Measurements from ENCODE around the gene MAB21L4.

MAB21L4 gene

DNA sequence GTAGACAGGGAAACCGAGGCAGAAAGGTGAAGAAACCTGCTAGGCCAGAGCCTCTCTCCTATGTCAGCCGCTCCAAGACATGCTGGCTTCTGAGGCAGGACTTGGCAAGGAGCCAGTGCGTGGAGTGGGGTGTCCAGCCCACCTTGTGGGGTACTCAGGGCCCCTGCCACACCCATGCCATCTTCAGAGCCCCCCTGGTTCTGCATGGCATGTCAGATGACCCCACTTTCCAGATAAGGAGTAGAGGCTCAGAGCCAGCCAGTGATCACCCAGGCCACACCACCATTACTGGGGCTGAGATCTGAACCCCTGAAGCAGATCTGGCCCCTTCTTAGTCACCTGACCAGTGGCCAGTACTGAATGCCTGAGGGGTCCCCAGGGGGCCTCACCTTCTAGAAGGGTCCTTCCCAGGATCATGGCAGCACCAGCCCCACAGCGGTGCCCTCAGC lies 24.9 kb upstream of the MAB21L4 start:
- in situ Hi-C loops (cut with HindIII; ENCODE audit: low sequenced_read_pairs): no loop called here
- no peak for DNase-seq (ENCODE audit: low read depth)
- TF ChIP-seq, protein P1, sequence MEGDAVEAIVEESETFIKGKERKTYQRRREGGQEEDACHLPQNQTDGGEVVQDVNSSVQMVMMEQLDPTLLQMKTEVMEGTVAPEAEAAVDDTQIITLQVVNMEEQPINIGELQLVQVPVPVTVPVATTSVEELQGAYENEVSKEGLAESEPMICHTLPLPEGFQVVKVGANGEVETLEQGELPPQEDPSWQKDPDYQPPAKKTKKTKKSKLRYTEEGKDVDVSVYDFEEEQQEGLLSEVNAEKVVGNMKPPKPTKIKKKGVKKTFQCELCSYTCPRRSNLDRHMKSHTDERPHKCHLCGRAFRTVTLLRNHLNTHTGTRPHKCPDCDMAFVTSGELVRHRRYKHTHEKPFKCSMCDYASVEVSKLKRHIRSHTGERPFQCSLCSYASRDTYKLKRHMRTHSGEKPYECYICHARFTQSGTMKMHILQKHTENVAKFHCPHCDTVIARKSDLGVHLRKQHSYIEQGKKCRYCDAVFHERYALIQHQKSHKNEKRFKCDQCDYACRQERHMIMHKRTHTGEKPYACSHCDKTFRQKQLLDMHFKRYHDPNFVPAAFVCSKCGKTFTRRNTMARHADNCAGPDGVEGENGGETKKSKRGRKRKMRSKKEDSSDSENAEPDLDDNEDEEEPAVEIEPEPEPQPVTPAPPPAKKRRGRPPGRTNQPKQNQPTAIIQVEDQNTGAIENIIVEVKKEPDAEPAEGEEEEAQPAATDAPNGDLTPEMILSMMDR (IDR thresholded peaks at IDR 0.05; ENCODE audit: low read depth, low read length, missing control alignments): no peak
- H3K4me3 ChIP-seq (ENCODE audit: low read depth, low read length): no peak overlapping the region

DNA sequence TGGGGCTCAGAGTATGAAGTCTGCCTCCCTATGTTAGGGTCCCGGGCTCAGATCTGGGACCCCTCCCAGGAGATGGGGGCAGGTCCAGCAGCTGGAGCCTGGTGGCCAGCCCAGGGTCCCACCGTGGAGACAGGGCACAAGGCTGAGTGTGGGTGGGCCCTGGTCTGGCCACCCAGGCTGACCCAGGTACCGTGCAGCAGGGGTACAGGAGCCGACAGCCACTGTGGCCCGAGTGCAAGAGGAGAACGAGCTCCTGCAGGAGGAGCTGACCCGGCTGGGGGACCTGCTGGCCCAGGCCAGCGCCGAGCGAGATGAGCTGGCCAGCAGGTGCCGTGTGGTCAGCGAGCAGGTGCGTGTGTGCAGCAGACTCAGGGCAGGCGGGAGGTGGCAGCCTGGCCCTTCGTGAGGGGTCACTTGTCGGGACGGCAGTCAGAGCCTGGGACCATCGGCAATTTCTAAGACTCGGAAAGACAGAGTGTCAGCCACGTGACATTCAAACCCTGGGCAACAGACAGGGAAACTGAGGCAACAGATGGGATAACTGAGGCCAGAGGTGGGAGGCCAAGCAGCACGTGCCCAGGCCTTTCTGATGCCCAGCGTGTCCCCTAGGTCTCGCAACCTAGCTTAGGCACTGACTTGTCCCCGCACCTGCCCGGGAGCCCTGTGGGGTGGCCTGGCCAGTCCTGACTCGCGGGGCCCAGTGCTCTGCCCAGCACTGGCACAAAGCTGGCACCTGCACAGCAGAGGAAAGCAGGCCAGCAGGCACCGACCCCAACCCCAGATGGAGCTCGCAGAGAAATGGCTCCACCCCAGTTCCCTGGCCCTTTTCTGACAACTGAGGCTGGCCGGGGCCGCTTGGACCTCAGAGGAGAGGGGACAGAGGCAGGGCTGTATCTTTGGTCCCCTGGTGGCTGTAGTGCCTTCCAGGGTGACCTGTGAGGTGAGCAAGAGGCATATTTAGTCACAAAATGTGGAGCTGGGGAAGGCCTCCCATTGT lies 24.1 kb upstream of the MAB21L4 start:
- in situ Hi-C loops (cut with HindIII; ENCODE audit: low sequenced_read_pairs): no loop called here
- no peak for DNase-seq (ENCODE audit: low read depth)
- no peak overlapping the region for H3K4me3 ChIP-seq (ENCODE audit: low read depth, low read length)
- TF ChIP-seq, protein P1 (IDR thresholded peaks at IDR 0.05; ENCODE audit: low read depth, low read length, missing control alignments): no peak

DNA sequence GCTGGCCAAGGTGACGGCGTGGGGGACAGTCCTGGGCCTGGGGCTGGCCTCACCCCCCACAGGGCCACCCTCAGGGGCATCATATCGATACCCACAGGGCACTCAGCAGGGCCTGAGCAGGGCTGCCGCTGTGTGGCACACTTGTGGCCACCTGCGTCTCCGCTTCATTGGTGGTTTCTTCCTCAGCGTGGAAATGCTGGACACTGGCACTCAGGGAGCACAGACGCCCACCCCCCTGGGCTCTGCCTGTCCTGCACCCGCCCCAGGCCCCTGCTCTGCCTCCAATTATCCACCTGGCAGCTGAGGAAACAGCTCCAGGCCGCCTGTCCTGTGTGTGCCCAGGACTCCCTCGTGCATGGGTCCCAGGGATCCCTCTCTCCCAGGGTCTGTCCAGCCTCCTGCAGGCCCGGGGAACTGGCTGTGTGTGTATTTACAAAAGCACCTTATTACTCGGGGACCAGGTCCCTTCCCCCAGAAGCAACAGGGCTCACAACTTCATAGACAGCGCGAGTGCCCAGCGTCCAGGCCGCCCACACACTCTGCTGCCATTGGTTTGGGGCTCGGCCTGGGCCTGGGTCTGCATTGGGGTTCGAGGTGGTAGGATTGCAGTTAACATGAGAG lies 23.3 kb upstream of the MAB21L4 start:
- DNase-seq (ENCODE audit: low read depth): no peak
- no peak overlapping the region for H3K4me3 ChIP-seq (ENCODE audit: low read depth, low read length)
- in situ Hi-C loops (cut with HindIII; ENCODE audit: low sequenced_read_pairs): no loop called here
- TF ChIP-seq, protein P1 (IDR thresholded peaks at IDR 0.05; ENCODE audit: low read depth, low read length, missing control alignments): no peak

DNA sequence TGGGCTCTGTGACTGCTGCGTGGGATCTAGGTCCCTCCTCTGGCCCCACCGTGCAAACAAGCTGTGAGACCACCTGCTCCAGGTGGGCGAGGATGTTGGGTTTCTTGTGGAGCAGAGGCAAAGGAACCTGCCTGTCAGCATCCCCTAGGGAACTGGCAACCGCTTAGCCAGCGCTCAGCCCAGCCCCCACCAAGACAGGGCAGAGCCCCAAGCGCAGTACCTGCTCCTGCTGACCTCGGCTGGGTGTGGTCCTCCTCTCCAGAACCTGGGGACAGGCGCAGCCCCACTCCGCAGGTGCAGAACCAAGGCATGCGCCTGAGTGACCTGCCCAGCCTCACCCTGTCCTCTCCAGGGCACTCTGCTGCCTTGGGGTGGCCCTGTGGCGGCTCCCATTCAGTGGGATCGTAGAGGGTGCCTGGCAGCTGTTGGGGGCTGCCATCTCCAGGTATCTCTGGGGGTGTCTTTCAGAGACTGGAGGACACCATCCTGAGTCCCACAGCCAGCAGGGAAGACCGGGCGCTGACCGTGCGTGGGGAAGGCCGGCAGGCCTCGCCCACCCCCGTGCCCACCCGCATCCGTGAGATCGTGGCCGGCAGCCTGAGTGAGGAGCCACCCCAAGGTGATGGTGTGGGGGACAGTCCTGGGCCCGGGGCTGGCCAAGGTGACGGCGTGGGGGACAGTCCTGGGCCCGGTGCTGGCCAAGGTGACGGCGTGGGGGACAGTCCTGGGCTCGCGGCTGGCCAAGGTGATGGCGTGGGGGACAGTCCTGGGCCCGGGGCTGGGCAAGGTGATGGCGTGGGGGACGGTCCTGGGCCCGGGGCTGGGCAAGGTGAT lies 22.5 kb upstream of the MAB21L4 start:
- no peak for DNase-seq (ENCODE audit: low read depth)

DNA sequence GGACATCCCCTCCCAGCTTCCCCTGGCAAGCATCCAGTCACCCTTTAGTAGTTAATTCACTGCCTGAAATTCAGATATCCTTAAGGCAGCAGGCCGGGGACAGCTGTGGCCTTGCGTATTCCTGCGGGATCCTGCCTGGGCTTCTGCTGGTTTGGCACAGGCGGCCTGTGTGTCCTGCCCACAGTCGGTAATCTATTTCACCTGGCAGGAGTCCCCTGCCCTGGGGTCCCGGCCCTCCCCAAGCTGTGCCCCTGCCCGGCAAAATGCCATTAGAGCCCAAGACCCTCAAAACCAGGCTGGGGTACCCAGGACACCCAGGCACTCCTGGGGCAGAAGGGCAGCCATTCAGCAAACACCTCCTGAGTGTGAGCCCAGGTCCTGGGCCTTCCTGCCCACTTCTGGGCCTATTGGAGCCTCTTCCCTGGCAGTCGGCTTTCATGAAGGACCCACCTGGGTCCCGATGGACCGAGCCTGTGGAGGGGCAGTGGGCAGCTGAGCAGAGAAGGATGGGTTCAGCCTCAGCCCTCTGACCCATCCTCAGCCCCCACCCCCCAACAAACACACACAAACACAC lies 21.8 kb upstream of the MAB21L4 start:
- TF ChIP-seq, protein P1 (IDR thresholded peaks at IDR 0.05; ENCODE audit: low read depth, low read length, missing control alignments): no peak
- in situ Hi-C loops (cut with HindIII; ENCODE audit: low sequenced_read_pairs): no loop called here
- DNase-seq (ENCODE audit: low read depth): no peak
- H3K4me3 ChIP-seq (ENCODE audit: low read depth, low read length): no peak overlapping the region

More for the DNA sequence above, 22.5 kb upstream of the MAB21L4 start:
- TF ChIP-seq, protein P1 (IDR thresholded peaks at IDR 0.05; ENCODE audit: low read depth, low read length, missing control alignments): no peak
- in situ Hi-C loops (cut with HindIII; ENCODE audit: low sequenced_read_pairs): no loop called here
- no peak overlapping the region for H3K4me3 ChIP-seq (ENCODE audit: low read depth, low read length)
